ENCODE data around the gene TRIM8. TPM values are rescaled to one million over a fixed set of nuclear protein-coding genes. Genes with fewer than 3 reads are reported as not detected.

TRIM8 gene
- total RNA-seq, 1 experiment from 2014 or later: 37.0 TPM

GRCh38 chr10:102620591-102621442 is 23.5 kb upstream of the TRIM8 start:
- Histone ChIP-seq H4K91ac (ENCODE audit: insufficient read length, low read depth, low read length) (no peak overlapping the region), H3K9me3 (ENCODE audit: control insufficient read depth, low read depth, low read length) (no peaks in the 10 kb centered on the region), H3K4me1 (ENCODE audit: insufficient read depth, low read length) (no peaks in the 10 kb centered on the region), H3K18ac (ENCODE audit: insufficient read length, low read depth, low read length) (no peak overlapping the region), H2BK20ac (ENCODE audit: low read depth, low read length, poor library complexity, severe bottlenecking) (no peak overlapping the region), H3K9ac (ENCODE audit: extremely low read depth, insufficient read length, low read length) (no peak overlapping the region), H3K79me1 (ENCODE audit: insufficient read depth, low read depth, low read length, poor library complexity, severe bottlenecking) (no peaks in the 10 kb centered on the region), H4K5ac (ENCODE audit: insufficient read length, low read depth, low read length) (no peak overlapping the region), H3K23ac (ENCODE audit: insufficient read length, low read depth, low read length) (no peak overlapping the region), H3K14ac (ENCODE audit: insufficient read depth, low read length) (no peak overlapping the region), H3K27me3 (ENCODE audit: insufficient read depth, low read length) (no peaks in the 10 kb centered on the region), H2BK120ac (ENCODE audit: low read depth, low read length, poor library complexity, severe bottlenecking) (no peak overlapping the region), H2AK5ac (ENCODE audit: insufficient read length, low read length) (no peak overlapping the region), H3K4ac (ENCODE audit: low read depth, low read length) (no peak overlapping the region), H3K56ac (ENCODE audit: insufficient read length, low read depth, low read length) (no peak overlapping the region), H3K4me2 (ENCODE audit: insufficient read depth, insufficient read length, low read length) (no peak overlapping the region), H3K27ac (ENCODE audit: insufficient read length, low read depth, low read length) (no peak overlapping the region), H3K23me2 (ENCODE audit: insufficient read length, low read depth, low read length, poor library complexity, severe bottlenecking) (no peaks in the 10 kb centered on the region), H2BK5ac (ENCODE audit: insufficient read length, low read length) (no peak overlapping the region), H2AFZ (ENCODE audit: low read length) (no peak overlapping the region), H2BK15ac (ENCODE audit: low read depth, low read length) (no peak overlapping the region), H4K8ac (replicated peaks; ENCODE audit: insufficient read length, low read depth, low read length) (no peak overlapping the region), H3T11ph (ENCODE audit: low read length) (no peak overlapping the region), H2BK12ac (ENCODE audit: insufficient read length, low read depth, low read length) (no peak overlapping the region), H3K79me2 (ENCODE audit: insufficient read depth, low read length) (no peaks in the 10 kb centered on the region), H4K20me1 (ENCODE audit: control insufficient read depth, insufficient read depth, insufficient read length) (no peaks in the 10 kb centered on the region)
- Mint-ChIP-seq H3K27ac (peak overlapping the region; percentile 23 to 47 (median 44); a peak in 3 of 7 replicates), H3K36me3 (ENCODE audit: insufficient read depth in 1 of 3, low read depth in 3 of 3) (peaks cover 3 to 8% (median 8%) of the 10 kb centered on the region in 3 experiments; a peak in 6 of 7 replicates), H3K9me3 (no peaks in the 10 kb centered on the region), H3K4me1 (peaks cover 28 to 41% of the 10 kb centered on the region in 2 experiments), H3K4me3 (no peak overlapping the region), H3K27me3 (ENCODE audit: low read depth) (no peaks in the 10 kb centered on the region)
- TF ChIP-seq CTCF (conservative IDR thresholded peaks at IDR 0.05): no peak
- DNase-seq: no peak
- no CpG with 5 or more reads among the region's 15 CpGs for WGBS (ENCODE audit: extremely low coverage, insufficient read length, low lambda C conversion rate)

Data from H9 (cell line).